GM23248 (cell line): ENCODE data around the gene MALL. TPM values are rescaled to one million over a fixed set of nuclear protein-coding genes. Genes with fewer than 3 reads are reported as not detected.
A peak's percentile ranks its signal among the peaks of the same experiment; 100 is the strongest.

Experiments used
- DNase-seq: peaks from one replicate; pipeline ENCODE4 v3.0.0-alpha.2; 2015
- H2AFZ ChIP-seq: fragments of 200-600 bp; sonication (generic); 2 replicates; pipeline ENCODE4 v1.6.1; 2016; ENCODE audit warnings: antibody characterized with exemption
- H3F3A ChIP-seq: fragments of 200-600 bp; sonication (generic); 2 replicates; pipeline ENCODE4 v1.6.1; 2016; ENCODE audit warnings: mild to moderate bottlenecking, antibody characterized with exemption, mixed run types; ENCODE audit not compliant: insufficient read depth
- H3K27ac ChIP-seq: fragments of 200-600 bp; sonication (generic); 2 replicates; pipeline ENCODE4 v1.5.1; 2016; ENCODE audit warnings: mild to moderate bottlenecking
- H3K27me3 ChIP-seq: fragments of 200-600 bp; sonication (generic); replicated peaks from 2 replicates; pipeline ENCODE4 v1.6.1; 2016; ENCODE audit warnings: mild to moderate bottlenecking; ENCODE audit not compliant: insufficient read depth
- H3K36me3 ChIP-seq: fragments of 200-600 bp; sonication (generic); 2 replicates; pipeline ENCODE4 v1.6.1; 2016; ENCODE audit warnings: low read depth, mild to moderate bottlenecking
- H3K4me1 ChIP-seq: fragments of 200-600 bp; sonication (generic); 2 replicates; pipeline ENCODE4 v1.6.1; 2016; ENCODE audit warnings: mild to moderate bottlenecking; ENCODE audit not compliant: insufficient read depth
- H3K4me2 ChIP-seq: fragments of 200-600 bp; sonication (generic); one replicate; pipeline ENCODE4 v1.6.1; 2016; ENCODE audit warnings: mild to moderate bottlenecking; ENCODE audit not compliant: unreplicated experiment
- H3K4me3 ChIP-seq: fragments of 200-600 bp; sonication (generic); 2 replicates; pipeline ENCODE4 v1.5.1; 2016; ENCODE audit warnings: mild to moderate bottlenecking
- H3K79me2 ChIP-seq: fragments of 200-600 bp; sonication (generic); 2 replicates; pipeline ENCODE4 v1.6.1; 2016; ENCODE audit warnings: mild to moderate bottlenecking; ENCODE audit not compliant: insufficient read depth
- H3K9ac ChIP-seq: fragments of 200-600 bp; sonication (generic); 2 replicates; pipeline ENCODE4 v1.6.1; 2016; ENCODE audit warnings: mild to moderate bottlenecking
- H3K9me2 ChIP-seq: fragments of 200-600 bp; sonication (generic); 2 replicates; pipeline ENCODE4 v1.6.1; 2016; ENCODE audit warnings: mixed run types, mild to moderate bottlenecking, moderate library complexity; ENCODE audit not compliant: insufficient read depth
- H3K9me3 ChIP-seq: fragments of 200-600 bp; sonication (generic); one replicate; pipeline ENCODE4 v1.6.1; 2017; ENCODE audit warnings: low read depth
- H4K20me1 ChIP-seq: fragments of 200-600 bp; sonication (generic); 2 replicates; pipeline ENCODE4 v1.6.0; 2016; ENCODE audit not compliant: insufficient read depth
- EZH2 ChIP-seq: fragments of 200-600 bp; sonication (generic); IDR thresholded peaks from 2 replicates; pipeline ENCODE4 v1.6.1; 2018; ENCODE audit warnings: antibody characterized with exemption, mild to moderate bottlenecking; ENCODE audit not compliant: insufficient read depth, poor library complexity, severe bottlenecking
- EZH2phosphoT487 ChIP-seq: fragments of 200-600 bp; sonication (generic); IDR thresholded peaks from 2 replicates; pipeline ENCODE4 v1.6.1; 2018; ENCODE audit warnings: antibody characterized with exemption, moderate library complexity, mild to moderate bottlenecking, low read depth; ENCODE audit not compliant: insufficient read depth
- WGBS, 2 experiments: methylation state at CpG; one replicate each; pipeline ENCODE4 v1.1.6; 2015 to 2017; ENCODE audit warnings: low lambda C conversion rate in 2 of 2, low coverage in 1 of 2; ENCODE audit errors: missing lambda C conversion rate in 2 of 2; 5-methylcytosine and 5-hydroxymethylcytosine counted together
- in situ Hi-C: fragments of 300-500 bp; cut with MboI; formaldehyde crosslinking; loops from 2 replicates; pipeline ENCODE4 v1.15.0; 2020
- polyA plus RNA-seq: library from polyadenylated mRNA; unstranded; fragments of >200 nt; fragmentation: Nextera tagmentation; extraction: Ambion mirVana; gene quantifications from 2 replicates; pipeline ENCODE4 v1.2.1, GENCODE V29; 2016
- total RNA-seq: library from RNA; depleted of rRNA; stranded (reverse); fragments of >200 nt; shearing (Covaris generic); gene quantifications from 2 replicates; pipeline ENCODE4 v1.2.3, GENCODE V29; 2014

The MALL gene
- total and polyA plus RNA-seq, 2 experiments from 2014 or later, result 43.7 to 61.6 TPM

DNA sequence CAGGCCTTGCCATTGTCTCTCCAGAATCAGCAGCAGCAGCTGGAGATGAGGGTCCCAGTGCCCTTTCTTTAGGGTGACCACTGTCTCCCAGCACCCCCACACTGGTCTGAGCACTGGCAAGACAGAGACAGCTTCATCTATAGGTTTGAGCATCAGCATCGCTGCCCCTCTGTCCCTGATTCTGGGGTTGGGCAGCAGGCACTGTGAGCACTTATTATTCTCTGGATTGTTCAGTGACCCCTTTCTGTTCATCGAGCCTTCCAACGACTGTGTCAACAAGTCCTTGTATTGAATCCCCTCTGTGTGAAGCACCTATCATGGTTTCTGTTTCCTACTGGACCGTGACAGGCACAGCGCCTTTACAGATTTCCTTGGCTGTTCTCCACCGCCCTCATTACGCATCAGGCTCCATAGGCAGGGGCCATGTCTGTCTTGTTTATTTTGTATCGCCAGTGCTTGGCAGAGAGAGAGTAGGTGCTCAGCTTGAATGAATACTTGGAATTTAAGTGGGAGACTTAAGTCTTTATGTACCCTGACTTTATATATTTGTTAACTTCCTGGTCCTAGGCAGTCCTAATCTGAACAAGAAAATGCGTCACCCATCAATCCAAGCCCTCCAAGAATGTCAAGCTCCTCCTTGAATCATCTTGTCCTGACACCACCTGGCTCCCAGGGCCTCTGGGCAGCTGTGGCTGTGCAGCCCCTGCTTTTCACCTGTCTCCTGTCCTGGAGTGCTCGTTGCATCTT lies 11.4 kb downstream of the MALL start:
- H4K20me1 ChIP-seq, result no peaks in the 10 kb centered on the region
- H3K9ac ChIP-seq, result no peak overlapping the region
- DNase-seq, result no peak
- H3K9me3 ChIP-seq, result no peaks in the 10 kb centered on the region
- no peaks in the 10 kb centered on the region for H3K27me3 ChIP-seq
- in situ Hi-C loops, result no loop called here
- no peak for TF ChIP-seq EZH2
- TF ChIP-seq EZH2phosphoT487, result no peak
- H3K9me2 ChIP-seq, result no peaks in the 10 kb centered on the region
- whole genome bisulfite sequencing, 2 experiments, result 93 to 95% methylated on average over 10 of the region's 10 CpGs
- H3K4me2 ChIP-seq, result no peak overlapping the region
- no peak overlapping the region for H2AFZ ChIP-seq
- no peak overlapping the region for H3K4me3 ChIP-seq
- H3F3A ChIP-seq, result peaks cover 48% of the 10 kb centered on the region
- H3K27ac ChIP-seq, result 0 out of 2 replicates have a peak overlapping the region, but pooled peaks have one; percentile 68
- H3K79me2 ChIP-seq, result peaks cover 32% of the 10 kb centered on the region
- H3K4me1 ChIP-seq, result peaks cover 60% of the 10 kb centered on the region
- no peaks in the 10 kb centered on the region for H3K36me3 ChIP-seq

- H3K4me3 ChIP-seq, result no peak overlapping the region
- H3F3A ChIP-seq, result peaks cover 44% of the 10 kb centered on the region
- TF ChIP-seq EZH2phosphoT487 (no peak), EZH2 (no peak)
- 84 to 87% methylated on average over 20 of the region's 20 CpGs for WGBS, 2 experiments
- no peaks in the 10 kb centered on the region for H3K9me2 ChIP-seq
- no peaks in the 10 kb centered on the region for H3K27me3 ChIP-seq
- no peak overlapping the region for H3K4me2 ChIP-seq
- H3K36me3 ChIP-seq, result no peaks in the 10 kb centered on the region
- no peaks in the 10 kb centered on the region for H4K20me1 ChIP-seq
- H3K27ac ChIP-seq, result peak overlapping the region; percentile 98
- in situ Hi-C loops, result no loop called here
- H3K9me3 ChIP-seq, result no peaks in the 10 kb centered on the region
- no peak for DNase-seq
- peaks cover 23% of the 10 kb centered on the region for H3K79me2 ChIP-seq
- H3K9ac ChIP-seq, result no peak overlapping the region
- no peak overlapping the region for H2AFZ ChIP-seq
- peaks cover 60% of the 10 kb centered on the region for H3K4me1 ChIP-seq
These were observed 12.3 kb downstream of the MALL start for GRCh38 chr2:110103061-110103961.

DNA sequence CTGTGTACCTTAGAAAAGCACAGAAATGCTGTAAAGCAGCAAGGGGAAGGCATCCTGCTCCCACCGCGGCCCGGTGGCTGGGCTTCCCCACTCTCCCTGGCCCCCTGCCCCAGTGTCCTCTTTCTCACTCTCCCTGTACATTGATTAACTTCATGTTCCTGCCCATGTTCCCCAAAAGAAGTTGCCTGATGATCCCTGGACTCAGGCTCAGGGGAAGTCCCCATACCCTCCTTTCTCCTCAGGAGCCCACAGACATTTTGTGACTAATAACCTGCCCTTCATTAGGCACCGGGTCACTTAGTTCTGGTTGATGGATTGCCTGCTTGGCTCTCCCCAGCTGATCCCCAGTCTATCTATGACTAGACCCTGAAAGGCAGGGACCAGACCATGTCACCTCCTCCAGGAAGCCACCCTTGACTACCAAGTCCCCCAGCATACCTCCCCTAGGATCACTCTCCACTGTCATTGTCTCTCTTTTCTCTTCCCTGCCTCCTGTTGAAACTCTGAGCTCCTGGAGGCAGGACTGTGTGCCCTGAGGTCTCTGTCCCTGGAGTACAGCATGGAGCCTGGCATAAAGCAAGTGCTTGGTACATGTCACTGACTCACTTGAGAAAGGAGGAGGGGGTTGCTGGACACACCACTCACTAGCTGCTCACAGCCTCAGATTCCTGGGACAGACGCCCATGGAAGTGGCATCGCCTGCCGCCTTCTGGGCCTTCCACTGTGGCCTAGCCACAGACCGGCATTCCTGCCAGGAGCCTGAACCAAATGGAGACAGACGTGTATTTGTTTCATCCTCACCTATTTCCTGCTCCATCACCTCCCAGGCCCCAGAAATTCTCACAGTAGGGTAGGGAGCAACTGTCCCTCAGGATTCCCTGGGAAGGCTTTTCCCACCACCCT lies 13.5 kb downstream of the MALL start:
- Histone ChIP-seq H4K20me1 (no peaks in the 10 kb centered on the region), H2AFZ (peak overlapping the region; percentile 68), H3K4me2 (peak overlapping the region; percentile 75), H3K36me3 (no peaks in the 10 kb centered on the region), H3K4me3 (peak overlapping the region; percentile 62), H3K9ac (peak overlapping the region; percentile 85), H3K79me2 (peaks cover 11% of the 10 kb centered on the region), H3K4me1 (peaks cover 51% of the 10 kb centered on the region), H3K27me3 (no peaks in the 10 kb centered on the region), H3F3A (peaks cover 37% of the 10 kb centered on the region), H3K27ac (peak overlapping the region; percentile 98), H3K9me3 (no peaks in the 10 kb centered on the region), H3K9me2 (no peaks in the 10 kb centered on the region)
- in situ Hi-C loops, result no loop called here
- 46% methylated on average over 9 of the region's 9 CpGs for WGBS, 2 experiments
- TF ChIP-seq EZH2 (no peak), EZH2phosphoT487 (no peak)
- peak; percentile 50 for DNase-seq
